IMR-90 (cell line): ENCODE data around the gene NAA35. TPM values are rescaled to one million over a fixed set of nuclear protein-coding genes. Genes with fewer than 3 reads are reported as not detected.

ENCODE experiments used
- ATAC-seq: fragments of 200-7000 bp; cut with Tn5 transposase; 2 replicates; pipeline ENCODE4 v1.9.1; 2020; ENCODE audit warnings: low read depth, mild to moderate bottlenecking, moderate library complexity
- BruUV-seq: library from RNA; stranded (reverse); fragments of 400-500 nt; replicated peaks from 2 replicates; lab custom pipeline; 2021; lab: Mats Ljungman, UMichigan
- CTCF ChIA-PET: fragments of 300-600 bp; formaldehyde crosslinking; extraction: SDS; loops from one replicate; lab custom pipeline; 2021; ENCODE audit warnings: antibody characterized with exemption; lab: Yijun Ruan, JAX
- POLR2A ChIA-PET: fragments of 300-600 bp; sonication (Branson Sonifier 250); formaldehyde crosslinking; loops from one replicate; lab custom pipeline; 2022; ENCODE audit warnings: antibody characterized with exemption; ENCODE audit not compliant: unreplicated experiment; lab: Charles Lee
- DNase-seq: peaks from one replicate; pipeline ENCODE4 v3.0.0; 2013
- H2AFZ ChIP-seq: replicated peaks from 2 replicates; pipeline ENCODE3; 2013; ENCODE audit warnings: low read length, mild to moderate bottlenecking; ENCODE audit not compliant: poor library complexity
- H2AK5ac ChIP-seq: 2 replicates; pipeline ENCODE4 v1.6.1; 2013; ENCODE audit warnings: low read depth, low read length, inconsistent platforms
- H2AK9ac ChIP-seq: replicated peaks from 2 replicates; pipeline ENCODE3; 2013; ENCODE audit warnings: mild to moderate bottlenecking, low read depth, low read length, moderate library complexity; ENCODE audit not compliant: poor library complexity
- H2BK120ac ChIP-seq: 2 replicates; pipeline ENCODE4 v1.6.1; 2013; ENCODE audit warnings: low read depth, low read length, inconsistent platforms
- H2BK15ac ChIP-seq: 3 replicates; pipeline ENCODE4 v1.6.1; 2013; ENCODE audit warnings: low read depth, low read length, inconsistent platforms
- H2BK20ac ChIP-seq: 2 replicates; pipeline ENCODE4 v1.6.1; 2013; ENCODE audit warnings: low read depth, mild to moderate bottlenecking, inconsistent platforms, low read length, moderate library complexity
- H2BK5ac ChIP-seq: 2 replicates; pipeline ENCODE4 v1.6.1; 2013; ENCODE audit warnings: mild to moderate bottlenecking, low read depth, low read length, inconsistent platforms; ENCODE audit not compliant: poor library complexity, severe bottlenecking
- H3K14ac ChIP-seq: replicated peaks from 2 replicates; pipeline ENCODE4 v1.6.1; 2013; ENCODE audit warnings: low read depth, low read length, inconsistent platforms
- H3K18ac ChIP-seq: 2 replicates; pipeline ENCODE4 v1.6.1; 2013; ENCODE audit warnings: low read depth, low read length, control low read depth
- H3K23ac ChIP-seq: 2 replicates; pipeline ENCODE4 v1.6.1; 2013; ENCODE audit warnings: low read depth, low read length, inconsistent platforms
- H3K27ac ChIP-seq: 2 replicates; pipeline ENCODE4 v1.5.1; 2013; ENCODE audit warnings: mild to moderate bottlenecking, control low read depth, low read length; ENCODE audit not compliant: insufficient read depth
- H3K27me3 ChIP-seq: 2 replicates; pipeline ENCODE4 v1.6.1; 2013; ENCODE audit warnings: low read length; ENCODE audit not compliant: control insufficient read depth, insufficient read depth
- H3K36me3 ChIP-seq: 2 replicates; pipeline ENCODE4 v1.6.1; 2013; ENCODE audit warnings: low read length, mixed read lengths; ENCODE audit not compliant: control insufficient read depth, insufficient read depth
- H3K4ac ChIP-seq: 2 replicates; pipeline ENCODE4 v1.6.1; 2013; ENCODE audit warnings: low read depth, low read length, inconsistent platforms
- H3K4me1 ChIP-seq: 2 replicates; pipeline ENCODE4 v1.6.1; 2013; ENCODE audit warnings: low read length, mixed read lengths; ENCODE audit not compliant: control insufficient read depth, insufficient read depth
- H3K4me2 ChIP-seq: 2 replicates; pipeline ENCODE4 v1.6.1; 2013; ENCODE audit warnings: low read depth, mild to moderate bottlenecking, control low read depth, low read length, moderate library complexity
- H3K4me3 ChIP-seq: 2 replicates; pipeline ENCODE4 v1.5.1; 2013; ENCODE audit warnings: low read depth, mild to moderate bottlenecking, control low read depth, low read length, moderate library complexity; ENCODE audit not compliant: insufficient read depth
- H3K56ac ChIP-seq: 2 replicates; pipeline ENCODE4 v1.6.1; 2013; ENCODE audit warnings: low read length, inconsistent platforms; ENCODE audit not compliant: insufficient read depth; ENCODE audit errors: extremely low read depth
- H3K79me1 ChIP-seq, 2 experiments: 2 replicates each; pipeline ENCODE4 v1.6.1; 2013; ENCODE audit warnings: low read length in 2 of 2, inconsistent platforms in 1 of 2, low read depth in 1 of 2
- H3K9ac ChIP-seq: 2 replicates; pipeline ENCODE4 v1.6.1; 2013; ENCODE audit warnings: low read depth, low read length, control low read depth
- H3K9me1 ChIP-seq: 2 replicates; pipeline ENCODE4 v1.6.1; 2013; ENCODE audit warnings: low read length, inconsistent platforms; ENCODE audit not compliant: insufficient read depth
- H3K9me3 ChIP-seq: 2 replicates; pipeline ENCODE4 v1.6.1; 2013; ENCODE audit warnings: low read length; ENCODE audit not compliant: control insufficient read depth, insufficient read depth
- H4K20me1 ChIP-seq: 2 replicates; pipeline ENCODE4 v1.6.1; 2013; ENCODE audit warnings: low read length, inconsistent platforms; ENCODE audit not compliant: insufficient read depth
- H4K5ac ChIP-seq: 2 replicates; pipeline ENCODE4 v1.6.1; 2013; ENCODE audit warnings: mild to moderate bottlenecking, low read depth, low read length, control low read depth
- H4K8ac ChIP-seq, 2 experiments: 2 replicates each; pipeline ENCODE4 v1.6.1; 2013; ENCODE audit warnings: low read depth in 2 of 2, low read length in 2 of 2, control low read depth in 1 of 2, inconsistent platforms in 1 of 2
- H4K91ac ChIP-seq: 2 replicates; pipeline ENCODE4 v1.6.1; 2013; ENCODE audit warnings: low read depth, low read length, inconsistent platforms; ENCODE audit not compliant: insufficient read depth
- CEBPB ChIP-seq: IDR thresholded peaks from 2 replicates; pipeline ENCODE4 v1.6.1; 2012; ENCODE audit warnings: low read depth, low read length, improper control_type of control experiment
- CTCF ChIP-seq: conservative IDR thresholded peaks from 2 replicates; pipeline ENCODE4 v1.5.1; 2012; ENCODE audit warnings: mild to moderate bottlenecking, low read depth, low read length, improper control_type of control experiment
- ELK1 ChIP-seq: fragments of 150-350 bp; IDR thresholded peaks from 2 replicates; pipeline ENCODE4 v1.6.1; 2016; ENCODE audit warnings: low read depth, mild to moderate bottlenecking, low read length, moderate library complexity, borderline replicate concordance
- MAFK ChIP-seq: IDR thresholded peaks from 2 replicates; pipeline ENCODE4 v1.6.1; 2012; ENCODE audit warnings: low read depth, low read length, improper control_type of control experiment
- NFE2L2 ChIP-seq: fragments of 150-350 bp; IDR thresholded peaks from 2 replicates; pipeline ENCODE4 v1.6.1; 2016; ENCODE audit warnings: low read depth, mild to moderate bottlenecking, low read length
- POLR2A ChIP-seq: IDR thresholded peaks from 2 replicates; pipeline ENCODE4 v1.6.1; 2012; ENCODE audit warnings: mild to moderate bottlenecking, low read depth, low read length
- RAD21 ChIP-seq: IDR thresholded peaks from 2 replicates; pipeline ENCODE4 v1.6.1; 2012; ENCODE audit warnings: low read length, improper control_type of control experiment
- RCOR1 ChIP-seq: IDR thresholded peaks from 2 replicates; pipeline ENCODE4 v1.6.1; 2012; ENCODE audit warnings: mild to moderate bottlenecking, low read length, improper control_type of control experiment; ENCODE audit not compliant: insufficient replicate concordance
- RFX5 ChIP-seq: IDR thresholded peaks from 2 replicates; pipeline ENCODE4 v1.8.0; 2012; ENCODE audit warnings: low read depth, mild to moderate bottlenecking, low read length, moderate library complexity
- SMC3 ChIP-seq: fragments of 150-350 bp; IDR thresholded peaks from 2 replicates; pipeline ENCODE4 v1.6.1; 2016; ENCODE audit warnings: low read depth, mild to moderate bottlenecking, antibody characterized with exemption, low read length, moderate library complexity
- USF2 ChIP-seq: fragments of 150-350 bp; IDR thresholded peaks from 2 replicates; pipeline ENCODE4 v1.6.1; 2017; ENCODE audit warnings: mild to moderate bottlenecking, antibody characterized with exemption, low read length, low read depth
- WGBS, 2 experiments: methylation state at CpG; one replicate each; pipeline versions ENCODE4 v1.1.5 to v1.1.7; 2013; ENCODE audit warnings: missing lambda C conversion rate in 2 of 2; ENCODE audit not compliant: insufficient read length in 1 of 2; ENCODE audit errors: extremely low coverage in 2 of 2; 5-methylcytosine and 5-hydroxymethylcytosine counted together
- dilution Hi-C: fragments of 300-500 bp; cut with HindIII; formaldehyde crosslinking; loops from one replicate; pipeline ENCODE4 v1.14.3; 2018; ENCODE audit warnings: low sequenced_read_pairs; ENCODE audit not compliant: unreplicated experiment
- in situ Hi-C: fragments of 300-500 bp; cut with MboI; formaldehyde crosslinking; loops from 3 replicates; pipeline ENCODE4 v1.14.3; 2019; ENCODE audit warnings: low sequenced_read_pairs, inconsistent platforms, mixed read lengths
- intact Hi-C: fragments of 100-400 bp; cut with micrococcal nuclease; formaldehyde crosslinking; loops from 2 replicates; pipeline ENCODE4 v1.10.0; 2022
- polyA plus RNA-seq, 3 experiments: library from polyadenylated mRNA; depleted of rRNA; stranded (reverse); fragments of >200 nt; gene quantifications; 2 replicates each; pipeline ENCODE4 v1.2.3, GENCODE V29; 2012; ENCODE audit warnings: low replicate concordance in 1 of 3
- total RNA-seq: library from RNA; depleted of rRNA; stranded (reverse); fragments of >200 nt; gene quantifications from 2 replicates; pipeline ENCODE4 v1.2.3, GENCODE V29; 2012

NAA35 gene
- total and polyA plus RNA-seq, 2 of the 4 experiments (the other 2 are of a cell fraction), result 13.1 to 16.5 TPM

GRCh38 chr9:86021166-86021565 lies 80.2 kb downstream of the NAA35 start:
- H3K14ac ChIP-seq, result no peak overlapping the region
- no peak for DNase-seq
- no peak overlapping the region for H2BK20ac ChIP-seq
- H3K56ac ChIP-seq, result no peak overlapping the region
- no peak overlapping the region for H2AFZ ChIP-seq
- no peak overlapping the region for H4K91ac ChIP-seq
- no CpG with 5 or more reads among the region's 6 CpGs for WGBS, 2 experiments
- H3K4ac ChIP-seq, result no peak overlapping the region
- H3K79me1 ChIP-seq, result no peaks in the 10 kb centered on the region
- no peak overlapping the region for H4K8ac ChIP-seq
- H2AK9ac ChIP-seq, result no peak overlapping the region
- H2AK5ac ChIP-seq, result no peak overlapping the region
- no peak overlapping the region for H2BK120ac ChIP-seq
- H3K9me1 ChIP-seq, result no peaks in the 10 kb centered on the region; the same call in 1 of the 2 replicates
- no peaks in the 10 kb centered on the region for H3K4me1 ChIP-seq
- H4K20me1 ChIP-seq, result no peaks in the 10 kb centered on the region
- intact Hi-C loops (no loop called here), dilution Hi-C loops (no loop called here), in situ Hi-C loops (no loop called here)
- no peak overlapping the region for H3K9ac ChIP-seq
- H3K4me3 ChIP-seq, result no peak overlapping the region
- no TSS peak for BruUV-seq
- no peak overlapping the region for H3K23ac ChIP-seq
- no peak for TF ChIP-seq RAD21
- no peak for TF ChIP-seq SMC3
- TF ChIP-seq POLR2A, result no peak
- TF ChIP-seq USF2, result no peak
- TF ChIP-seq RFX5, result no peak
- TF ChIP-seq MAFK, result no peak
- TF ChIP-seq CTCF, result no peak
- TF ChIP-seq NFE2L2, result no peak
- no peak for TF ChIP-seq ELK1
- TF ChIP-seq RCOR1, result no peak
- no peak for TF ChIP-seq CEBPB
- no peaks in the 10 kb centered on the region for H3K9me3 ChIP-seq
- ChIA-PET CTCF (no interaction called here), POLR2A (no interaction called here)
- no peak overlapping the region for H3K18ac ChIP-seq
- no peak overlapping the region for H2BK5ac ChIP-seq
- ATAC-seq, result no peak
- no peaks in the 10 kb centered on the region for H3K27me3 ChIP-seq
- no peak overlapping the region for H3K27ac ChIP-seq
- H3K36me3 ChIP-seq, result peaks cover 29% of the 10 kb centered on the region
- H3K4me2 ChIP-seq, result no peak overlapping the region
- no peak overlapping the region for H2BK15ac ChIP-seq
- no peak overlapping the region for H4K5ac ChIP-seq
